Measurements from ENCODE around the gene MNAT1. TPM values are rescaled to one million over a fixed set of nuclear protein-coding genes. Genes with fewer than 3 reads are reported as not detected.

MNAT1 gene
- total and polyA plus RNA-seq, 2 experiments from 2014 or later: 51.6 to 85.0 TPM

GRCh38 chr14:60977847-60978246 is 243.3 kb downstream of the MNAT1 start (continued):
- TF ChIP-seq REST (IDR thresholded peaks at IDR 0.05; ENCODE audit: unreplicated experiment) (no peak), NANOG (IDR thresholded peaks at IDR 0.05; ENCODE audit: borderline replicate concordance) (no peak)

- Histone ChIP-seq H3K36me3 (ENCODE audit: insufficient read depth) (no peaks in the 10 kb centered on the region; the same call in 1 of the 2 replicates), H3K4me1 (ENCODE audit: insufficient read depth) (peaks cover 5% of the 10 kb centered on the region; the same call in 1 of the 2 replicates), H3K79me2 (replicated peaks; ENCODE audit: insufficient read depth) (peaks cover 41% of the 10 kb centered on the region), H3K9me2 (ENCODE audit: insufficient read depth) (no peaks in the 10 kb centered on the region), H3K4me3 (peak within 1 kb of the TSS; percentile 89), H2AFZ (peak within 1 kb of the TSS; percentile 99), H3F3A (replicated peaks; ENCODE audit: low read depth) (no peaks in the 10 kb centered on the region), H3K27me3 (ENCODE audit: insufficient read depth) (no peaks in the 10 kb centered on the region), H3K27ac (ENCODE audit: low read depth) (peak within 1 kb of the TSS; percentile 66), H3K4me2 (peak within 1 kb of the TSS; percentile 95), H4K20me1 (replicated peaks; ENCODE audit: insufficient read depth) (no peaks in the 10 kb centered on the region)
- H3K4me1 Mint-ChIP-seq: peaks cover 16% of the 10 kb centered on the region; the same call in 2 of the 3 replicates
- no peak within 1 kb of the TSS for H3K27ac Mint-ChIP-seq
- H3K36me3 Mint-ChIP-seq (ENCODE audit: low read depth): peaks cover 17% of the 10 kb centered on the region; the same call in 2 of the 3 replicates
- no peaks in the 10 kb centered on the region for H3K9me3 Mint-ChIP-seq
- no peaks in the 10 kb centered on the region for H3K27me3 Mint-ChIP-seq (ENCODE audit: insufficient read depth, low read depth, poor library complexity)
- ATAC-seq (peak; percentile 98), DNase-seq (ENCODE audit: low spot score) (peak; percentile 97)
- TF ChIP-seq REST (IDR thresholded peaks at IDR 0.05; ENCODE audit: unreplicated experiment): peak; percentile 67
- no peak for TF ChIP-seq EZH2 (IDR thresholded peaks at IDR 0.05; ENCODE audit: low read depth, unreplicated experiment)
- TF ChIP-seq, protein P1, sequence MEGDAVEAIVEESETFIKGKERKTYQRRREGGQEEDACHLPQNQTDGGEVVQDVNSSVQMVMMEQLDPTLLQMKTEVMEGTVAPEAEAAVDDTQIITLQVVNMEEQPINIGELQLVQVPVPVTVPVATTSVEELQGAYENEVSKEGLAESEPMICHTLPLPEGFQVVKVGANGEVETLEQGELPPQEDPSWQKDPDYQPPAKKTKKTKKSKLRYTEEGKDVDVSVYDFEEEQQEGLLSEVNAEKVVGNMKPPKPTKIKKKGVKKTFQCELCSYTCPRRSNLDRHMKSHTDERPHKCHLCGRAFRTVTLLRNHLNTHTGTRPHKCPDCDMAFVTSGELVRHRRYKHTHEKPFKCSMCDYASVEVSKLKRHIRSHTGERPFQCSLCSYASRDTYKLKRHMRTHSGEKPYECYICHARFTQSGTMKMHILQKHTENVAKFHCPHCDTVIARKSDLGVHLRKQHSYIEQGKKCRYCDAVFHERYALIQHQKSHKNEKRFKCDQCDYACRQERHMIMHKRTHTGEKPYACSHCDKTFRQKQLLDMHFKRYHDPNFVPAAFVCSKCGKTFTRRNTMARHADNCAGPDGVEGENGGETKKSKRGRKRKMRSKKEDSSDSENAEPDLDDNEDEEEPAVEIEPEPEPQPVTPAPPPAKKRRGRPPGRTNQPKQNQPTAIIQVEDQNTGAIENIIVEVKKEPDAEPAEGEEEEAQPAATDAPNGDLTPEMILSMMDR (conservative IDR thresholded peaks at IDR 0.05; ENCODE audit: low read depth in 2 of 2): no peak
- TF ChIP-seq ZNF331 (CRISPR knock-in tag; IDR thresholded peaks at IDR 0.05; ENCODE audit: low read depth): no peak
- peak; percentile 51; the same call in 1 of the 2 replicates for TF ChIP-seq ETS1 (IDR thresholded peaks at IDR 0.05)
- TF ChIP-seq CREB1 (CRISPR knock-in tag; IDR thresholded peaks at IDR 0.05; ENCODE audit: low read depth): peak; percentile 99
- TF ChIP-seq POLR2AphosphoS5 (IDR thresholded peaks at IDR 0.05; ENCODE audit: low read depth): peak; percentile 97
- 0 out of 2 replicates have a peak, but pooled peaks have one; percentile 23 for TF ChIP-seq NANOG (IDR thresholded peaks at IDR 0.05; ENCODE audit: borderline replicate concordance)
- no peak within 1 kb of the TSS for H3K4me3 Mint-ChIP-seq
These were observed 246.5 kb downstream of the MNAT1 start, which contains the start of the genes SLC38A6 and TRMT5 for GRCh38 chr14:60980811-60981632. Gene SLC38A6 (plus strand): TSS chr14:60981245. CDS start chr14:60981278, 33 bp downstream. Gene TRMT5 (minus strand): TSS chr14:60981079. CDS start chr14:60980973, 106 bp downstream.
